GM19467 (cell line): ENCODE results near the gene MSANTD1.

Experiments
- ATAC-seq: cut with Tn5 transposase; IDR thresholded peaks from one replicate; pipeline ENCODE4 v1.9.1; 2021; ENCODE audit warnings: mild to moderate bottlenecking, moderate library complexity; ENCODE audit not compliant: unreplicated experiment

MSANTD1 gene

DNA sequence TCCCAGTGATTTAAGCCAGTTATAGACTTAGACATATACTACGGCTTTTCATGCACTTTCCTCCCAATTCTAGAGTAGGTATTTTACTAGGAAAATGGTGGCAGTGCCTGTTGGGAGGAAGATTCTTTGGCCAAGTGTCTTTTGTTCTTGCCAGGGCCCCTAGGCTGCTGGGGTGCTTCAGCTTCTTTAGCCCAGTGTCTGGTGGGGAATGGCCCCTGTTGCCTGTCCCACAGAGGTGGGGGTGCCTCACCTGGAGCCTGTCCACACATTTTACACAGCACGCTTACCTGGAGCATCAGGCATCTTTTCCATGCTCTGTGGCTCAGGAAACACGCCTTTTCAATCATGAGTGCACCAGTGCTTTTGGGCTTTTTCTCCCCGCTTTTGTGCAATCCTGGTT lies 33.2 kb upstream of the MSANTD1 start:
- ATAC-seq: no peak

DNA sequence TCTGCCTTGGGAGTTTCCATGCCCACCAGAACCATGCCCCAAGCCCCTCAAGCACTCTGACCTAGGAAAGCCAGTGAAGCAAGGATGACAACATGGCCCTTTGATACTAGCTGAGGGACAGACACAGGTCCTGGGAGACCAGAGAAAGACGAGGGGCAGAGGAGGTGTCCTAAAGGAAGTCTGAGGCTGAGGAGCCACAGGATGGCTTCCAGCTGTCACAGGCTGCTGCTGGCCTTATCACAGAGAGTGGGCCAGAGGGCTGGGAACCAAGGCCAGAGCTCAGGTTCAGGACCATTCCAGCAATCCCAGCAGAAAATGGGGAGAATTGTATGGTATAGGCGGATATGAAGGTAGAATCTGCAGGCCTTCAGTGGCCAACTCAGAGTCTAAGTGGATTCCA lies 31.7 kb upstream of the MSANTD1 start:
- ATAC-seq: no peak

DNA sequence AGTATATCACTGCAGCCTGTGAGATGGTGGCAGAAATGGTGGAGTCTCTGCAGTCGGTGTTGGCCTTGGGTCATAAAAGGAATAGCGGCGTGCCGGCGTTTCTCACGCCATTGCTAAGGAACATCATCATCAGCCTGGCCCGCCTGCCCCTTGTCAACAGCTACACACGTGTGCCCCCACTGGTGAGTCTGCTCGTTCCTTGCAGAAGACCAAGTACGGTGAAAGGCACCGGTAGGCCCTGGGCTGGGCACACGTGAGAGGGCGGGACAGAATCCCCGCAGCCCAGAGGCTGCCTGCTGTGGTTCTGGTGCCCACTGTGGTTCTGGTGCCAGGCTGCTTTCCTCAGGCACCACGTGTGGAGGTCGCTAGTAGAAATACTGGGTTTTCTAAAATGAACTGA lies 31.2 kb upstream of the MSANTD1 start:
- ATAC-seq: no peak

DNA sequence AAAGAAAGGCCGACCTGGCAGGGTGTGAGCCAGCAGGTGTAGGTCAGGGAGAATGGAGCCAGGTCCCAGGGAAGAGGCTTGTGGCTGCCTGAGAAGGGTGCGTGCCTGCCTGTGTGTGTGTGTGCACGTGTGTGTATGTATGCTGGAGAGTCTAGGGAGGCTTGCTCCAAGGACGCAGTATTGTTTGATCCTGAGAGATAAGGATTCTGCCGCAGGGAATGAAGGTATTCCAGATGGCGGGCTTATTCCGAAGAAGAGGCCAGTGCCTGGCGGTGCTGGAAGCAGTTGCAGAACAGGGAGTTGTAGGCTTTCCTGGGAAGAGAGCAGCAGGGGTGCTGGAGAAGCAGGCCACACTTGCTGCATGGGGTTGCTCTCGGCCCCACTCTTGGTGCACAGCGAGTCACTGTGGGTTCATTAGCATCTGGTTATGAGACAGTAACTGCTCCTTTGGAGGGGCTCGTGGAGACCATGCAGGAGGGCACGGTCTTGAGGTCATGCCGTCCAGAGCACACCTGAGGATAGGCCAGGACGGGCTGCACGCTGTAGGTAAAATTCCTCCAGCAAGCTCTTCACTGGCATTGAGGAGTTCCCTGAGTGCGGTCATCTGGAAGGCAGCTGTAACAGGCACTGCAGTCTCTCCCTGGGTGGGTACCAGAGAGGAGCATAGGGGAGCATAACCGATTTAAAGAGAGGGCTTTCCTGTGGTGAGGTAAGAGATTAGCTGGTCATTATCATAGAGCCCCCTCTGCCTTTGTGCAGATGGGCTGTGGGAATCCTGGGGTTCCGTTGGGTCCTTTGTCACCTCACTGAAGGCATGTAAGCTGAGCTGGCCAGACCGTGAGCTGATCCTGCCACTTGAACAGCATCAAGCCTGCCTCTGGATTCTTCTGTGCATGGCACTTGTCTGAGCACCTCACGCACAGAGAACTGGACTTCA lies 29.9 kb upstream of the MSANTD1 start:
- ATAC-seq: no peak

DNA sequence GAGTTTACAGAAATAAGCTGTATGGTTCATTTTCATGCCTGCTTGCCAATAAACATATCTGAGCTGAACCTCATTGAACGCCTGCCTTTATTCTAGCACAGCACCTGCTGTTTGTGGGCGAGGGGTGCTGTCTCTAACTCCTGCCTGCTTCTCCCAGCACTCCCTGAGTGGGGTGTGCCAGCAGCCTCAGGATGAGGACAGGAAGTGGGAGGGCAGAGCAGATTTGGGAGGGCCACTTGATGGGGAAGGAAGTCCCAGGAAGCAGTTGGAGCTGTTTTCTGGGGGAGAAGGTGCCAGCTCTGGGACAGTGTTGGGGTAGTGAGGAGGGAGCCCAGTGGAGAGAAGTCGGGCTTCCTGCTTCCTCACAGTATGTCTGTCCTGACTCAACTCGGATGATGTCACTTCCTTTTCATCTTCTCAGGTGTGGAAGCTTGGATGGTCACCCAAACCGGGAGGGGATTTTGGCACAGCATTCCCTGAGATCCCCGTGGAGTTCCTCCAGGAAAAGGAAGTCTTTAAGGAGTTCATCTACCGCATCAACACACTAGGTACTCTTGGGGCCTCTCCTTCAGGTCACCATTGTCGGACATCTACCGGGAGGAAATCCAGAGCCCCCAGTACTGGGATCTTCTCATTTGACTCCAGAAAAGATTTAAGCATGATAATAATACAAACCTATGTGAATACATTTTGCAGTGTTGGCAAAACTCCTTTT lies 29.0 kb upstream of the MSANTD1 start:
- ATAC-seq: no peak

DNA sequence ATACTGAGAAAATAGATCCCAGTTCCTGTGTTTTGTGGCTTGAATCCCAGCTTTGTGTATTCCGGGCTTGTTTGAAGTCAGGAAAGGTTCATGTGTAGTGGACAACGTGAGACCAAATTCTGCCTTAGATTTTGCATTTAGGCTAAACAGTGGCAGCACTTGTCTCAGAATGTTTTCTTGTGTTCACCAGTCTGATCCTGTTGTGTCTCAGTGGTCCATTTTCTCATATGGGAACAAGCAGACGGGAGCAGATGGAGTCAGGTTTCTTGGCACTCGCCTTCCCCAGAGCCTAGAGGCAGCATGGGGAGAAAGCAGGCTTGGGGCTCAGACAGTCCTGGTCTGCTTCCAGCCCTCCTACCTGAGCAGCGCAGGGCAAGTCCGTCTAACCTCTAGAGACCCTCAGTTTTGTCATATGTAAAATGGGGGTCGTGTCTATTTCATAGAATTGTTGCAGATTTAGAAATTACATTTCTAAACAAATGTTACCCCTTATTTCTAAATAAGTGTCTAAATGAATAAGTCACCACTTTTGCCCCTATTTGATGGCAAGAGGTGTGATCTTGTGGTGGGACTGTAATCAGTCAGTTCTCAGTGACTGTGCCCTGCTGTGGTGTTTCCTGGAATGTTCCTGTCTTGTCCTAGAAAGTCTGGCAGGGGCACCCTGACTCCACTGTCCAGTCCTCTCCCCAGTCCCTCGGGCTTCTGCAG lies 28.3 kb upstream of the MSANTD1 start:
- no peak for ATAC-seq

DNA sequence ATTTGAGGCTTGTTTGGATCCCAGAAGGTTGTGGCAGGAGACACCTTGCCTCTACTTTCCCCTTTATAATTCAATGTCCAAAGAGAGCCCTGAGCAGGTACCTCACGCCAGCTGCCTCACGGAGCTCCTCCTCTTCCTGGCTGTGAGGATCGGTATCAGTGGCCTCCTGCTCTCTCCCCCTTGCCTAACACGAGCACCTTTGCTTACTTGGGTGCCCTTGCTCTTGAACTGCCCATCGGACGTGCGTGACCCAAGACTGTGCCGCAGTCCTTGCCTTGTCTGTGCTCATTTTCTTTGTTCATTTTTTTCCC lies 27.8 kb upstream of the MSANTD1 start:
- ATAC-seq: no peak

DNA sequence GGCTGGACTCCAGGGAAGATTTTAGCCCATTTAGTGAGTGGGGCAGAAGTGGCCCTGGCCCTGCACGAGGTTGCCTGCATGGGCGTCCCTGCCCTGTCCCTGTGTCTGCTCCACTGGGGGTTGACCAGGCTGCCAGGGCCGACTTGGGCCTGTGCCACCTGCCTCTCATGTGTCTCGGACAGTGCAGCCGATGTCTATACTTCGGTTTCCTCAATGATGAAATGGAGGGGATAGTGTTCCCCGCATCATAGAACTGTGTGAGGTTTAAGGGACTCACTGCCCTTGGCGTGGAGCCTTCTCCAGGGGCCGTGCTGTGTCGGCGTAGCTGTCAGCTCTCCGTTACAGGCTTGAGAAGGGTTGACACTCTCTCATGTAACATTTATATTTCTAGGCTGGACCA lies 27.0 kb upstream of the MSANTD1 start:
- ATAC-seq: no peak

DNA sequence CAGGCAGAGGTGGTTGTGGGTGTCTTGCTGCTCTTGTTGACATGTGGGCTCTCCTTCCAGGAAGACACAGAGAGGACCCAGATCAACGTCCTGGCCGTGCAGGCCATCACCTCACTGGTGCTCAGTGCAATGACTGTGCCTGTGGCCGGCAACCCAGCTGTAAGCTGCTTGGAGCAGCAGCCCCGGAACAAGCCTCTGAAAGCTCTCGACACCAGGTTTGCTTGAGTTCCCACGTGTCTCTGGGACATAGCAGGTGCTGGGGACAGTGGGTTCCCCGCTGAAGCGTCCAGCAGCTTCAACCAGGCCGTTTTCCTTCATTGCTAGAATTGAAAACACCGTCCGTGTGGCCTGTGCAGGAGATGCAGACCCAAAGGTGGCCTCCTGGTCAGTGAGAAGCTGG lies 25.6 kb upstream of the MSANTD1 start:
- no peak for ATAC-seq

DNA sequence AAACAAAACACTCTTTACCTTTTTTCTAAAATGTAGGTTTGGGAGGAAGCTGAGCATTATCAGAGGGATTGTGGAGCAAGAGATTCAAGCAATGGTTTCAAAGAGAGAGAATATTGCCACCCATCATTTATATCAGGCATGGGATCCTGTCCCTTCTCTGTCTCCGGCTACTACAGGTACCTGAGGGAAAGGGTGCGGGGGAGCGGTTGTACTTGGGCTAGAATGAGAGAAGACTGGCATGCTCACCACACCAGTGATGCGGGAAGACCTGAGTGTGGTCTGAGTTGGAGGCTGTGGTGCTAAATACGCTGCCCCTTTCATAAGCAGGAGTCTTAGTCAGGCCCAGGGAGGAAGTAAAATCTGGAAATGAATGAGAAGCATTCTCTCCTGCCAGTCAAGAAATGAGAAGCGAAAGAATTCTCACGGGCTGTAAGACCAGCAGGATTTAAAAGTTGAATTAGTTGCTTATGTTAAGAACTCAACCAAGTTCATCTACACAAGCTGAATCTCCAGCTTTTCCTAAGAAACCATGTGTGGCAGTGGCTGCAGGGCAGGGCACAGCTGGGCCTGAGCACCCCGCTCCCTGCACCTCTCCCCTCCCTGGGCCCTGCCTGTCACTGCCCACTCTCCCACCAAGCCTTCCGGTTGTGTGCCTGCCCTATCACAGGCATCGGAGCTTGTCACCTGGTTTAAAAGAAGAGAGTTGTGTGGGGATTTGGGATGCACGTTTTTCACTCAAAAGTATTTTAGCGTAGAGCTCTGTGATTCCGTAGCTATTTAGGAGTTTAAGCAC lies 24.8 kb upstream of the MSANTD1 start:
- no peak for ATAC-seq

DNA sequence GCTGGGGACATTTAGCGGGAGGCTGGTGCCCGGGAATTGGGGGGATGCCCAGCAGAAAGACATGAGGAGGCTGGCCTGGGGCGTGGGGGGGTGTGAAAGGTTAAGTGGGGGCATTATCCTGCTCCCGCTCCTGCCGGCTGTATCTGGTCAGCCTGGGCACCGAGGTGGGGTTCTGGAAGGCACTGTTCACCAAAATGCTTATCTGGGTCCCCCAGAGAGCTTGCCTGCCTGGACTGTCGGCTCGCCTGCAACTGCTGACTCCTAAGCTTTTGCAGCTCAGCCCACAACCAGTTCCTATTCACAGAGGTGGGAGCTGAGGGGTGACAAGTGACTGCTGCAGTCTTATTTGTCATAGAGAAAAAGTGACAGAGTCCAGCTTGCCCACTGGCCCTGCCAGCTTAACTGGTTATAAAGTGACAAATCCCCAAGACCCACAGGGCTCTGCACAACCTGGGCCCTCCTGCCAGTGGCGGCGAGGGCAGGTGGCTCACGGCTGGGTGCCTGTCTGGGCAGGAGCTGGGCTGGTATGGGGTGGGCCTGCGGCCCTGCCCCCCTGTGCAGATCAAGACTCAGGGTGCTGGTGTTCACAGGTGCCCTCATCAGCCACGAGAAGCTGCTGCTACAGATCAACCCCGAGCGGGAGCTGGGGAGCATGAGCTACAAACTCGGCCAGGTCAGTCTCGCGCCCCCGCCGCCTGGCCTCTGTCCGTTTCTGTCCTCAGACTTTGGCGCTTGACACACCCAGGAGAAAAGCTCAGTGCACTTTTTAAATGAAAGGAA lies 23.7 kb upstream of the MSANTD1 start:
- ATAC-seq: no peak

DNA sequence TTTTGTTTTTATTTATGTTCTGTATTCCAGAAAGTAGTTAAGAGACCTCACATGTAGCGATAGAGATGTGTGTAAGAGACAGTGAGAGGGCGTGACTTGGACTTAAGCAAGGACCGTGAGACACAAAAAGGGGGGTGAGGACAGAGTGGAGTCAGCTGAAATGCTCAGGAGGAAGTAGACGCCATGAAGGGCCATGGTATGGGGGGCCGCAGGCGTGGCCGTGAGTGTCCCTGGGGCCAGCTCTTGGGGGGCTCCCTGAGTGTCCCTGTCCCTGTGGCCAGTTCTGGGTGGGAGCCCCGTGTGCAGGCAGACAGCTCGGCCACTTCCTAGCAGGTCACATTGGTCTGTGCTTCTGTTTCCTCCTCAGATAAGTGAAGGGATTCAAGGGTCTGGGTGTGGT lies 23.0 kb upstream of the MSANTD1 start:
- ATAC-seq: no peak

DNA sequence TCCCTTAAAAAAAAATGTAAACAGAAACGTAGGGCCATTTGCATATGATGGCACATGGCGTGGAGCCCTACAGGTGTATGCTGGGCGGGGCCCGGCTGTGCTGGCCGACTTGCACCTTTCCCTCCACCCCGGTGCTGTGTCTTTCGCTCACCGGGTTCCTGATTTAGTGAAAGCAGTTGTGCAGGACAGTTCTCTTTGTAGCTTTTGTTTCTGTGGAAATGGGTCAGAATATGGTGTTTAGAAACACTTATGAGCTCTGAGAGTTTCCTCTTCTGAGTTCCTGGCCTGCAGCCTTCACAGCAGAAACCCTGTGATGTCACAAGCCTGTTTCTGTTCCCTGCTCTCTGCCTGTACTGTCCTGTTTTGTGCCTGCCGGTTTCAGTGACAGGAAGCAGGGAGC lies 22.5 kb upstream of the MSANTD1 start:
- ATAC-seq: no peak

DNA sequence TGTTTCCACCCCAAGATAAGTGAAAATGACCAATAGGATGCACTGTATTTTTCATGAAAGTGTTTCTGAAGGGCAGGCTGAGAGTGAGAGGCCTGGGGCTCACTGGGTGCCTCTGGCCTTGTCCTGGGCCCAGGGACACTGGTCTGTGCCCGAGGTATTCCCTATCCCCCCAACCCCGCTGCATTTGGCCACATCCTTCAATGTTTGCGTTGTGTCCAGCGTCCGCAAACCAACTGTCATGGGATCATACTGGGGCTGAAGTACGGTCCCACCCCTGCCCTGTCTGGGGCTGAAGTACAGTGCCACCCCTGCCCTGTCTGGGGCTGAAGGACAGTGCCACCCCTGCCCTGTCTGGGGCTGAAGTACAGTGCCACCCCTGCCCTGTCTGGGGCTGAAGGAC lies 22.0 kb upstream of the MSANTD1 start:
- no peak for ATAC-seq

DNA sequence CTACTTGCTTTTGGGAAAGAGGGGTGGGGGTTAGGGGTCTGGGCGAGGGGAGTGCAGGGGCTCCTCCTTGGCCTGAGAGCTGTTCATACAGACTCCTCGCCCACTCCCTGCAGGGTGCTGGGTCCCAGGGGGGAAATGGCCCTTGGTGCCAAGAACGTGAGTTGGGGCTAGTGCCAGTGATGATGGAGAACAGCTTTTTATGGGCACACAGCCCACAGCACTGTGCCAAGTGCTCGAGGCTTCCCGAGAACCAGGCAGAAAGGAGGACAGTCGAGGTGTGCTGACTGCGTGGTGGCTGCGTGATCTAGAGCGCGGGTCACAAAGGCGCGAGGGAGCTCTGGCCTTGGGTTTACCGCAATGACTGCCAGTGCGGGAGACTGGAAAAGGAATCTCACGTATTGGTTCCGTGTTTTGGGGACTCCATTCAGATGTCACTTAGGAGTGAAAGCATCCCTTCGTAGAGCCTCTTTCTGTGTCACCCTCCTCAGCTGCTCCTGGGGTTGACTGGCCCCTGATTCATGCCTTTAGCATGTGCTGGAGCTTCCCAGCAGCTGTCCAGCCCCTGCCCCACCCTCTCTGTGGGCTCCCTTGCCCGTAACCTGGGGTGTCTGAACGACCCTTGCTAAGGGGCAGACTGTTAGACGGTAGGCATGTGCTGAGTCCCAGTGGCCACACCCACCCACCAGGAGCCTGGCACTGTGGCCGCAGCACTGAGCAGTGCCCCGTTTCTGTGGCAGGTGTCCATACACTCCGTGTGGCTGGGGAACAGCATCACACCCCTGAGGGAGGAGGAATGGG lies 20.9 kb upstream of the MSANTD1 start:
- ATAC-seq: no peak

DNA sequence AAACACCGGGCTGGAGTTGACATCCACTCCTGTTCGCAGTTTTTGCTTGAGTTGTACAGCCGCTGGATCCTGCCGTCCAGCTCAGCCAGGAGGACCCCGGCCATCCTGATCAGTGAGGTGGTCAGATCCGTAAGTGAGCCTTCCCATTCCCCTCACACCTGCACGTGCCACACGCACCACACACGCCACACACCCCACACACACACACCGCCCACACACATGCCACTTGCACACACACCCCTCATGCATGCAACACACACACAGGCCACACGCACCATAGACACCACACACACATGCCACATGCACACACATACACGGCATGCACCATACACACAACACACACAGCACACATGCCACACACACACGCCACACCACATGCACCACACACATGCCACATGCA lies 20.1 kb upstream of the MSANTD1 start:
- no peak for ATAC-seq

DNA sequence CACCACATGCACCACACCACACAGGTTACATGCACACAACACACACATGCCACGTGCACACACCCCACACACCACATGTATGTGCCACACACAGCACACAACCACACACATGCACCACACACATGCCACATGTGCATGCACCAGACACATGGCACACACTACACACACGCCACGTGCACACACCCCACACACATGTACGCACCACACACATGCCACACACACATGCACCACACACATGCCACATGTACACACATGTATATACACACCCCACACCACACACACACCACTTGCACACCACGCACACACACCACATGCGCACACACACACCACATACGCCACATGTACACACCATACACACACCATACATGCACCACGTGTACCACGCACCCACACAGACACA lies 19.6 kb upstream of the MSANTD1 start:
- no peak for ATAC-seq

DNA sequence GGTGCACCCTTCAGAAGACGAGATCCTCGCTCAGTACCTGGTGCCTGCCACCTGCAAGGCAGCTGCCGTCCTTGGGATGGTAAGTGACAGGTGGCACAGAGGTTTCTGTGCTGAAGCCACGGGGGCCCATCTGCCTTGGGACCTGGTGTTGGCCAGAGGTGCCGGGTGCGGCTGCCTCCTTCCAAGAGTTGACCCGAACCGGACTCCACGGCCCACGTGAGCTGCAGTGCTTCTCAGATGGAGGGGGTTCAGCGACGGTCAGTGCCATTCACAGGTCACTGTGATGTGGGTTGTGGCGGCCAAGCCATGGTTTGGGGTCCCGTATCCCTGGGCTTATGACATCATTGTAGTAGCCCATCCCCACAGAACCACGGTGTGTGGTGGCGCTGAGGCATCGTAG lies 19.0 kb upstream of the MSANTD1 start:
- no peak for ATAC-seq

DNA sequence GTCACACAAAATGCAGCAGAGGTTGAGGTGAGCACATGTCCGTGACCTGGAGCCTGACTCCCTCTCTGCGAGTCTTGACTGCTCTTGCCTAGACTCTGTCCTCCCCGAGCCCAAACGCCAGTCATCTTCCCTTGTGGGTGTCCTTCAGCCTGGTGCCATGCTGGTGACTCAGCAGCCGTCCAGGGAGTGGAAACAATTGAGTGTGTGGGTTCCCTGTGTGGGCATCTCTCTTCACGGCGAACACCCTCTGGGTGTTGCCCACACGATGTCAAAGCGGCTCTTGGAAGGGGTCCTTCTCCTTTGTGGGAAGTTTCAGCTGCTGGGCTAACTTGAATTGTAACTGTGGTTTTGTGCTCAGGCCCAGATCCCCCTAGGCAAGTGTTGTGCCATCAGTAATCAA lies 17.5 kb upstream of the MSANTD1 start:
- no peak for ATAC-seq

DNA sequence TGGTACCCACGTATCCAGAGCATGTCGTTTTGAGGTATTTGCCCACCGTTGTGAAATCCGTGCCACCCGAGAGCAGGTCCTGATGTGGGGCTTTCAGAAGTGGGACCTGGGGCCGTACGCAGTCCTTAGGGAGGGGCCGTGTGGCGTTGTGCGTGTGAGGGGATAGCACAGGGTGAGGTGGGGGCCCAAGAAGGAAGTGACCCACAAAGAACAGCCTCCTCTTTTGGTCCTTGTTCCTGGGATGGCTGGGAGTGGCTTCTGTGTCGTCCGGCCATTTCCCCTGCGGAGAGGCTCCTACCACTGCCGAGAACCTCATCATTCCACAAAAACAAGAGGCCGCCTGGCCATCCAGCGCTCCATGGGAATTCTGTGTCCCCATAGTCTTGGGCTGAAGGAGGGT lies 17.0 kb upstream of the MSANTD1 start:
- no peak for ATAC-seq
